NCI-H69 (cell line): ENCODE data around the gene GRIK1.

ENCODE experiments used
- DNase-seq: peaks from one replicate; lab custom pipeline; 2025; lab: John Stamatoyannopoulos, UW

The GRIK1 gene

GRCh38 chr21:29718081-29718815 is 221.5 kb downstream of the GRIK1 start:
- DNase-seq, result no peak

GRCh38 chr21:29717659-29718058 is 222.1 kb downstream of the GRIK1 start:
- no peak for DNase-seq

- no peak for DNase-seq
Observed at GRCh38 chr21:29716753-29717152, 223.0 kb downstream of the GRIK1 start.

GRCh38 chr21:29715089-29715488 is 224.7 kb downstream of the GRIK1 start:
- no peak for DNase-seq

- no peak for DNase-seq
Observed at GRCh38 chr21:29712818-29713217, 227.0 kb downstream of the GRIK1 start.

- no peak for DNase-seq
Observed at GRCh38 chr21:29711236-29711635, 228.6 kb downstream of the GRIK1 start.

GRCh38 chr21:29710498-29710897 is 229.3 kb downstream of the GRIK1 start:
- DNase-seq, result no peak

- no peak for DNase-seq
Observed at GRCh38 chr21:29708401-29708800, 231.4 kb downstream of the GRIK1 start.

- DNase-seq, result no peak
Observed at GRCh38 chr21:29704719-29705118, 235.1 kb downstream of the GRIK1 start.

- DNase-seq, result no peak
Observed at GRCh38 chr21:29701676-29702075, 238.1 kb downstream of the GRIK1 start.

- DNase-seq, result no peak
Observed at GRCh38 chr21:29697555-29698193, 242.1 kb downstream of the GRIK1 start.

- no peak for DNase-seq
Observed at GRCh38 chr21:29696937-29697336, 242.9 kb downstream of the GRIK1 start.

GRCh38 chr21:29691616-29692491 is 247.9 kb downstream of the GRIK1 start:
- no peak for DNase-seq

GRCh38 chr21:29689753-29690152 is 250.0 kb downstream of the GRIK1 start:
- DNase-seq, result no peak

GRCh38 chr21:29684106-29684505 is 255.7 kb downstream of the GRIK1 start:
- no peak for DNase-seq

GRCh38 chr21:29682800-29683199 is 257.0 kb downstream of the GRIK1 start:
- no peak for DNase-seq

GRCh38 chr21:29680273-29680672 is 259.5 kb downstream of the GRIK1 start:
- DNase-seq, result no peak

GRCh38 chr21:29678626-29679025 is 261.2 kb downstream of the GRIK1 start:
- no peak for DNase-seq

GRCh38 chr21:29677326-29677725 is 262.5 kb downstream of the GRIK1 start:
- no peak for DNase-seq

- no peak for DNase-seq
Observed at GRCh38 chr21:29676395-29676794, 263.4 kb downstream of the GRIK1 start.

- no peak for DNase-seq
Observed at GRCh38 chr21:29675451-29675850, 264.3 kb downstream of the GRIK1 start.

GRCh38 chr21:29674343-29674742 is 265.5 kb downstream of the GRIK1 start:
- no peak for DNase-seq

- no peak for DNase-seq
Observed at GRCh38 chr21:29673096-29673610, 266.6 kb downstream of the GRIK1 start.
